K562 (cell line): ENCODE results near the gene PERP. TPM values are rescaled to one million over a fixed set of nuclear protein-coding genes. Genes with fewer than 3 reads are reported as not detected.

Source experiments
- ATF7 ChIP-seq: fragments of 450-650 bp; IDR thresholded peaks from 2 replicates; pipeline ENCODE4 v1.7.1; 2014; ENCODE audit warnings: mild to moderate bottlenecking, moderate library complexity
- BCOR ChIP-seq: fragments of 450-650 bp; IDR thresholded peaks from 2 replicates; pipeline ENCODE4 v1.6.1; 2016
- CREBBP ChIP-seq: IDR thresholded peaks from one replicate; pipeline ENCODE4 v1.6.1; 2012; ENCODE audit warnings: low read depth, mild to moderate bottlenecking, control low read depth, inconsistent platforms, low read length
- CTBP1 ChIP-seq: fragments of 450-650 bp; IDR thresholded peaks from 2 replicates; pipeline ENCODE4 v1.6.1; 2016; ENCODE audit warnings: borderline replicate concordance
- CXXC5 ChIP-seq: fragments of 250-450 bp; sonication (Bioruptor Pico); IDR thresholded peaks from 2 replicates; pipeline ENCODE4 v1.8.0; 2022; ENCODE audit warnings: inconsistent platforms, mild to moderate bottlenecking, moderate library complexity
- FIP1L1 ChIP-seq: fragments of 200-400 bp; formaldehyde crosslinking; IDR thresholded peaks from 2 replicates; pipeline ENCODE4 v1.6.1; 2018; ENCODE audit warnings: mild to moderate bottlenecking, low read depth, low read length; ENCODE audit not compliant: poor library complexity, severe bottlenecking
- FOSL1 ChIP-seq: fragments of 200-800 bp; sonication (Bioruptor generic); conservative IDR thresholded peaks from 2 replicates; pipeline ENCODE4 v1.6.1; 2016; ENCODE audit warnings: missing genetic modification characterization, missing compliant biosample characterization
- FUS ChIP-seq: fragments of 200-400 bp; formaldehyde crosslinking; optimal IDR thresholded peaks from 2 replicates; pipeline ENCODE3; 2017; ENCODE audit warnings: low read depth, low read length
- GABPA ChIP-seq: fragments of 200-800 bp; sonication (Bioruptor generic); conservative IDR thresholded peaks from 2 replicates; pipeline ENCODE4 v1.6.1; 2016; ENCODE audit warnings: low read depth, missing genetic modification characterization, missing compliant biosample characterization
- IRF9 ChIP-seq: fragments of 450-650 bp; IDR thresholded peaks from 2 replicates; pipeline ENCODE4 v1.6.1; 2016; ENCODE audit warnings: missing biosample characterization, missing genetic modification characterization
- L3MBTL2 ChIP-seq: fragments of 450-650 bp; IDR thresholded peaks from 2 replicates; pipeline ENCODE4 v1.6.1; 2016; ENCODE audit warnings: mild to moderate bottlenecking, moderate library complexity
- MAZ ChIP-seq, 2 experiments: fragments of 450-650 bp in 1 of 2; sonication (generic) in 1 of 2; formaldehyde crosslinking; IDR thresholded peaks in 1 of 2; conservative IDR thresholded peaks in 1 of 2; 2 replicates each; pipeline versions ENCODE4 v1.4.0 to v1.5.0; 2020; ENCODE audit warnings: mild to moderate bottlenecking in 1 of 2, missing genetic modification reagents in 1 of 2
- MEF2D ChIP-seq: conservative IDR thresholded peaks from 2 replicates; pipeline ENCODE4 v1.6.1; 2016; ENCODE audit warnings: low read depth, missing genetic modification characterization, missing compliant biosample characterization
- MNT ChIP-seq, 2 experiments: fragments of 450-650 bp; conservative IDR thresholded peaks; 2 replicates each; pipeline ENCODE4 v1.6.1; 2017; ENCODE audit warnings: mild to moderate bottlenecking in 2 of 2, moderate library complexity in 2 of 2
- NFIC ChIP-seq: fragments of 450-650 bp; IDR thresholded peaks from 2 replicates; pipeline ENCODE4 v1.6.1; 2017; ENCODE audit warnings: mild to moderate bottlenecking, inconsistent platforms
- PHF20 ChIP-seq: fragments of 450-650 bp; IDR thresholded peaks from 2 replicates; pipeline ENCODE4 v1.6.1; 2018; ENCODE audit not compliant: partially characterized antibody
- RB1 ChIP-seq: fragments of 450-650 bp; IDR thresholded peaks from 2 replicates; pipeline ENCODE4 v1.6.1; 2017; ENCODE audit warnings: low read depth, mild to moderate bottlenecking
- RBM17 ChIP-seq: fragments of 200-400 bp; formaldehyde crosslinking; IDR thresholded peaks from 2 replicates; pipeline ENCODE4 v1.6.1; 2017; ENCODE audit warnings: low read depth, mild to moderate bottlenecking, low read length, borderline replicate concordance
- RHOXF2B ChIP-seq: fragments of 250-450 bp; sonication (Bioruptor Pico); conservative IDR thresholded peaks from 2 replicates; pipeline ENCODE4 v1.5.1; 2021
- SMAD4 ChIP-seq: fragments of 250-450 bp; sonication (Bioruptor Pico); conservative IDR thresholded peaks from 2 replicates; pipeline ENCODE4 v1.8.0; 2021; ENCODE audit warnings: inconsistent platforms, mild to moderate bottlenecking, moderate library complexity
- SRSF1 ChIP-seq: fragments of 200-400 bp; formaldehyde crosslinking; IDR thresholded peaks from 2 replicates; pipeline ENCODE4 v1.6.1; 2017; ENCODE audit warnings: mild to moderate bottlenecking, low read depth, low read length, moderate library complexity
- TCF3 ChIP-seq: sonication (generic); formaldehyde crosslinking; IDR thresholded peaks from 2 replicates; pipeline ENCODE4 v1.4.0; 2020; ENCODE audit warnings: mild to moderate bottlenecking, missing genetic modification reagents
- polyA plus RNA-seq, 8 experiments: library from polyadenylated mRNA; depleted of rRNA in 4 of 8; stranded (reverse) in 5 of 8; unstranded in 3 of 8; fragments of >200 nt; fragmentation: Nextera tagmentation in 2 of 8; fragmentation: Illumina TruSeq in 1 of 8; extraction: Ambion mirVana in 2 of 8; extraction: Trizol in 1 of 8; gene quantifications; 2 replicates each; pipeline versions ENCODE4 v1.2.1 to v1.2.3, GENCODE V29; 2011 to 2014; ENCODE audit warnings: inconsistent platforms in 1 of 8, missing spikeins in 1 of 8
- total RNA-seq, 7 experiments: library from RNA; depleted of rRNA in 6 of 7; stranded (reverse); fragments of >200 nt in 6 of 7; fragmentation: Illumina TruSeq in 2 of 7; extraction: Trizol in 2 of 7; gene quantifications; 2 replicates each; pipeline versions ENCODE4 v1.2.1 to v1.2.3, GENCODE V29; 2011 to 2021; ENCODE audit warnings: low replicate concordance in 1 of 7
- TF ChIP-seq, protein P1 (sequence below): sonication (generic); formaldehyde crosslinking; IDR thresholded peaks from 2 replicates; pipeline ENCODE4 v1.8.1; 2023; ENCODE audit warnings: mild to moderate bottlenecking, missing genetic modification reagents
- TF ChIP-seq, protein P2 (sequence below): sonication (generic); formaldehyde crosslinking; IDR thresholded peaks from 2 replicates; pipeline ENCODE4 v1.8.1; 2022; ENCODE audit warnings: missing genetic modification reagents

The PERP gene
- total and polyA plus RNA-seq, 9 of the 15 experiments (the other 6 are each of a cell fraction or from before 2014, with no cell fraction given) = 0.01 to 0.27 (median 0.05) TPM; not detected in 2

- peak; percentile 63 for TF ChIP-seq CXXC5 (CRISPR knock-in tag)
- TF ChIP-seq TCF3 (CRISPR knock-in tag) = no peak
- TF ChIP-seq FOSL1 = peak; percentile 84
- TF ChIP-seq RBM17 = no peak
- TF ChIP-seq MNT (conservative IDR thresholded peaks at IDR 0.05) = 0 out of 4 replicates have a peak, but pooled peaks of 1 of the 2 experiments have one; percentile 16
- TF ChIP-seq, protein P1, sequence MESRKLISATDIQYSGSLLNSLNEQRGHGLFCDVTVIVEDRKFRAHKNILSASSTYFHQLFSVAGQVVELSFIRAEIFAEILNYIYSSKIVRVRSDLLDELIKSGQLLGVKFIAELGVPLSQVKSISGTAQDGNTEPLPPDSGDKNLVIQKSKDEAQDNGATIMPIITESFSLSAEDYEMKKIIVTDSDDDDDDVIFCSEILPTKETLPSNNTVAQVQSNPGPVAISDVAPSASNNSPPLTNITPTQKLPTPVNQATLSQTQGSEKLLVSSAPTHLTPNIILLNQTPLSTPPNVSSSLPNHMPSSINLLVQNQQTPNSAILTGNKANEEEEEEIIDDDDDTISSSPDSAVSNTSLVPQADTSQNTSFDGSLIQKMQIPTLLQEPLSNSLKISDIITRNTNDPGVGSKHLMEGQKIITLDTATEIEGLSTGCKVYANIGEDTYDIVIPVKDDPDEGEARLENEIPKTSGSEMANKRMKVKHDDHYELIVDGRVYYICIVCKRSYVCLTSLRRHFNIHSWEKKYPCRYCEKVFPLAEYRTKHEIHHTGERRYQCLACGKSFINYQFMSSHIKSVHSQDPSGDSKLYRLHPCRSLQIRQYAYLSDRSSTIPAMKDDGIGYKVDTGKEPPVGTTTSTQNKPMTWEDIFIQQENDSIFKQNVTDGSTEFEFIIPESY (CRISPR knock-in tag) = peak; percentile 98
- TF ChIP-seq SRSF1 = no peak
- TF ChIP-seq FUS = peak; percentile 41
- TF ChIP-seq MAZ (CRISPR knock-in tag; conservative IDR thresholded peaks at IDR 0.05 in 1 of 2, IDR thresholded peaks at IDR 0.05 in 1 of 2) = peak in 1 of 2 experiments; percentile 37; a peak in 2 of 4 replicates
- no peak for TF ChIP-seq GABPA (tag)
- TF ChIP-seq IRF9 = no peak
- peak; percentile 69 for TF ChIP-seq BCOR
- TF ChIP-seq SMAD4 = 0 out of 2 replicates have a peak, but pooled peaks have one; percentile 23
- peak; percentile 42; the same call in 1 of the 2 replicates for TF ChIP-seq ATF7
- TF ChIP-seq RHOXF2B = no peak
- TF ChIP-seq L3MBTL2 = peak; percentile 74; the same call in 1 of the 2 replicates
- TF ChIP-seq PHF20 = no peak
- TF ChIP-seq CREBBP = no peak
- TF ChIP-seq FIP1L1 = peak; percentile 41
- no peak for TF ChIP-seq MEF2D (tag)
- TF ChIP-seq NFIC = no peak
- TF ChIP-seq, protein P2, sequence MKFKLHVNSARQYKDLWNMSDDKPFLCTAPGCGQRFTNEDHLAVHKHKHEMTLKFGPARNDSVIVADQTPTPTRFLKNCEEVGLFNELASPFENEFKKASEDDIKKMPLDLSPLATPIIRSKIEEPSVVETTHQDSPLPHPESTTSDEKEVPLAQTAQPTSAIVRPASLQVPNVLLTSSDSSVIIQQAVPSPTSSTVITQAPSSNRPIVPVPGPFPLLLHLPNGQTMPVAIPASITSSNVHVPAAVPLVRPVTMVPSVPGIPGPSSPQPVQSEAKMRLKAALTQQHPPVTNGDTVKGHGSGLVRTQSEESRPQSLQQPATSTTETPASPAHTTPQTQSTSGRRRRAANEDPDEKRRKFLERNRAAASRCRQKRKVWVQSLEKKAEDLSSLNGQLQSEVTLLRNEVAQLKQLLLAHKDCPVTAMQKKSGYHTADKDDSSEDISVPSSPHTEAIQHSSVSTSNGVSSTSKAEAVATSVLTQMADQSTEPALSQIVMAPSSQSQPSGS (CRISPR knock-in tag) = 0 out of 2 replicates have a peak, but pooled peaks have one; percentile 38
- peak; percentile 38; the same call in 1 of the 2 replicates for TF ChIP-seq RB1
- peak; percentile 92 for TF ChIP-seq CTBP1
Observed at GRCh38 chr6:138107078-138107751, at the start of gene PERP (continued).
